K562 (cell line): ENCODE results near the gene IRF4. TPM values are rescaled to one million over a fixed set of nuclear protein-coding genes. Genes with fewer than 3 reads are reported as not detected.

Source experiments
- ATAC-seq: fragments of 200-7000 bp; cut with Tn5 transposase; 3 replicates; pipeline ENCODE4 v1.9.1; 2020; ENCODE audit warnings: moderate library complexity
- BruUV-seq: library from RNA; stranded (reverse); fragments of 400-500 nt; replicated peaks from 2 replicates; lab custom pipeline; 2021; lab: Mats Ljungman, UMichigan
- CTCF ChIA-PET: fragments of 300-600 bp; formaldehyde crosslinking; extraction: SDS; loops from one replicate; lab custom pipeline; 2021; ENCODE audit warnings: low intra/inter-chr PET ratio; lab: Yijun Ruan, JAX
- POLR2A ChIA-PET: fragments of 300-600, 350-650 bp; sonication (Branson Sonifier 250); formaldehyde crosslinking; extraction: SDS; loops from one replicate; lab custom pipeline; 2021; ENCODE audit warnings: antibody characterized with exemption, inconsistent platforms; lab: Yijun Ruan, JAX
- DNase-seq, 4 experiments: peaks; one replicate each; pipeline versions ENCODE4 v3.0.0 to v3.0.0-alpha.2; 2011 to 2018; ENCODE audit warnings: low spot score in 3 of 4, mixed read lengths in 3 of 4; ENCODE audit errors: extremely low read depth in 1 of 4
- FAIRE-seq: peaks from 2 replicates; lab custom pipeline; 2011; peaks lifted over from hg19 to GRCh38; lab: Jason Lieb, UNC
- H2AFZ ChIP-seq: 2 replicates; pipeline ENCODE4 v1.6.0; 2011; ENCODE audit warnings: low read depth, low read length, control low read depth, inconsistent platforms
- H3K27ac ChIP-seq: fragments of 200-600 bp; 3 replicates; pipeline ENCODE4 v1.8.0; 2011; ENCODE audit warnings: low read depth, mild to moderate bottlenecking, control low read depth, inconsistent platforms, low read length, moderate library complexity, mixed read lengths; ENCODE audit errors: extremely low read depth
- H3K27me3 ChIP-seq, 2 experiments: fragments of 300-600 bp in 1 of 2; 2 replicates in 1 of 2; 3 replicates in 1 of 2; pipeline versions ENCODE4 v1.6.0 to v1.8.0; 2011; ENCODE audit warnings: inconsistent platforms in 2 of 2, low read length in 2 of 2, mild to moderate bottlenecking in 1 of 2, mixed read lengths in 1 of 2, moderate library complexity in 1 of 2; ENCODE audit not compliant: control insufficient read depth in 2 of 2, insufficient read depth in 2 of 2
- H3K36me3 ChIP-seq: fragments of 300-600 bp; 3 replicates; pipeline ENCODE4 v1.8.0; 2011; ENCODE audit warnings: mild to moderate bottlenecking, low read length, inconsistent platforms; ENCODE audit not compliant: control insufficient read depth, insufficient read depth
- H3K4me1 ChIP-seq, 2 experiments: fragments of 200-600 bp in 1 of 2; replicated peaks in 1 of 2; 2 replicates in 1 of 2; 3 replicates in 1 of 2; pipeline versions ENCODE4 v1.5.1 to v1.8.0; 2011; ENCODE audit warnings: inconsistent platforms in 2 of 2, low read length in 2 of 2, mild to moderate bottlenecking in 1 of 2, mixed read lengths in 1 of 2, moderate library complexity in 1 of 2; ENCODE audit not compliant: control insufficient read depth in 2 of 2, insufficient read depth in 2 of 2
- H3K4me2 ChIP-seq: 2 replicates; pipeline ENCODE4 v1.6.1; 2011; ENCODE audit warnings: low read length, control low read depth, inconsistent platforms, mixed read lengths; ENCODE audit not compliant: insufficient read depth
- H3K4me3 ChIP-seq: fragments of 200-600 bp; sonication (generic), shearing (Covaris generic); 2 replicates; pipeline ENCODE4 v1.5.1; 2016; ENCODE audit warnings: control low read depth, inconsistent platforms
- H3K79me2 ChIP-seq: fragments of 200-600 bp; 3 replicates; pipeline ENCODE4 v1.8.0; 2011; ENCODE audit warnings: low read length, inconsistent platforms; ENCODE audit not compliant: control insufficient read depth, insufficient read depth
- H3K9ac ChIP-seq, 2 experiments: 2 replicates each; pipeline versions ENCODE4 v1.6.0 to v1.6.1; 2011; ENCODE audit warnings: low read depth in 2 of 2, low read length in 2 of 2, control low read depth in 1 of 2, inconsistent platforms in 1 of 2, mild to moderate bottlenecking in 1 of 2, mixed read lengths in 1 of 2; ENCODE audit not compliant: insufficient read depth in 1 of 2
- H3K9me1 ChIP-seq: one replicate; pipeline ENCODE4 v1.6.0; 2011; ENCODE audit warnings: inconsistent platforms, mild to moderate bottlenecking, low read length, moderate library complexity; ENCODE audit not compliant: control insufficient read depth, insufficient read depth
- H3K9me3 ChIP-seq: replicated peaks from 2 replicates; pipeline ENCODE4 v1.5.1; 2011; ENCODE audit warnings: low read depth, low read length, inconsistent platforms; ENCODE audit not compliant: control insufficient read depth, insufficient read depth
- H4K20me1 ChIP-seq: replicated peaks from 2 replicates; pipeline ENCODE4 v1.6.1; 2011; ENCODE audit warnings: low read length, inconsistent platforms, mixed read lengths; ENCODE audit not compliant: control insufficient read depth, insufficient read depth
- CHD2 ChIP-seq: IDR thresholded peaks from 2 replicates; pipeline ENCODE4 v1.6.1; 2011; ENCODE audit warnings: low read depth, low read length
- GABPB1 ChIP-seq: sonication (generic); formaldehyde crosslinking; IDR thresholded peaks from 2 replicates; pipeline ENCODE4 v1.8.0; 2022; ENCODE audit warnings: mild to moderate bottlenecking, missing genetic modification reagents
- GABPB2 ChIP-seq: fragments of 250-450 bp; sonication (Bioruptor Pico); conservative IDR thresholded peaks from 2 replicates; pipeline ENCODE4 v1.5.1; 2021; ENCODE audit warnings: mild to moderate bottlenecking
- IRF2 ChIP-seq: sonication (generic); formaldehyde crosslinking; IDR thresholded peaks from 2 replicates; pipeline ENCODE4 v1.8.1; 2022; ENCODE audit warnings: mild to moderate bottlenecking, missing genetic modification reagents
- NCOA6 ChIP-seq: fragments of 450-650 bp; IDR thresholded peaks from 2 replicates; pipeline ENCODE4 v1.6.1; 2017; ENCODE audit warnings: mild to moderate bottlenecking
- NFE2L1 ChIP-seq: fragments of 450-650 bp; IDR thresholded peaks from 2 replicates; pipeline ENCODE4 v1.6.1; 2016; ENCODE audit warnings: missing genetic modification characterization, low read depth, mild to moderate bottlenecking, missing compliant biosample characterization, moderate library complexity, borderline replicate concordance
- TRIM24 ChIP-seq, 2 experiments: fragments of 450-650 bp; IDR thresholded peaks; 2 replicates each; pipeline ENCODE4 v1.6.1; 2016
- ZNF431 ChIP-seq: sonication (generic); formaldehyde crosslinking; IDR thresholded peaks from 2 replicates; pipeline ENCODE4 v1.8.0; 2022; ENCODE audit warnings: mild to moderate bottlenecking, missing genetic modification reagents
- ZNF518B ChIP-seq: fragments of 250-450 bp; sonication (Bioruptor Pico); IDR thresholded peaks from 2 replicates; pipeline ENCODE4 v1.5.0; 2021; ENCODE audit warnings: mild to moderate bottlenecking, moderate library complexity
- WGBS: fragments of 100-300 bp; shearing (Covaris generic); methylation state at CpG from one replicate; pipeline ENCODE4 v1.1.6; 2016; ENCODE audit warnings: low coverage, mixed read lengths; ENCODE audit not compliant: insufficient coverage; ENCODE audit errors: missing lambda C conversion rate; 5-methylcytosine and 5-hydroxymethylcytosine counted together
- in situ Hi-C: fragments of 300-500 bp; cut with MboI; formaldehyde crosslinking; loops from 4 replicates; pipeline ENCODE4 v1.15.0; 2018; ENCODE audit warnings: inconsistent platforms, mixed read lengths
- intact Hi-C: fragments of 100-400 bp; cut with micrococcal nuclease; formaldehyde crosslinking; loops from 2 replicates; pipeline ENCODE4 v1.14.2; 2022
- polyA plus RNA-seq, 8 experiments: library from polyadenylated mRNA; depleted of rRNA in 4 of 8; stranded (reverse) in 5 of 8; unstranded in 3 of 8; fragments of >200 nt; fragmentation: Nextera tagmentation in 2 of 8; fragmentation: Illumina TruSeq in 1 of 8; extraction: Ambion mirVana in 2 of 8; extraction: Trizol in 1 of 8; gene quantifications; 2 replicates each; pipeline versions ENCODE4 v1.2.1 to v1.2.3, GENCODE V29; 2011 to 2014; ENCODE audit warnings: inconsistent platforms in 1 of 8, missing spikeins in 1 of 8
- total RNA-seq, 7 experiments: library from RNA; depleted of rRNA in 6 of 7; stranded (reverse); fragments of >200 nt in 6 of 7; fragmentation: Illumina TruSeq in 2 of 7; extraction: Trizol in 2 of 7; gene quantifications; 2 replicates each; pipeline versions ENCODE4 v1.2.1 to v1.2.3, GENCODE V29; 2011 to 2021; ENCODE audit warnings: low replicate concordance in 1 of 7
- TF ChIP-seq, protein P1 (sequence below): fragments of 450-650 bp; IDR thresholded peaks from 2 replicates; pipeline ENCODE4 v1.6.1; 2017; ENCODE audit warnings: antibody characterized with exemption, mild to moderate bottlenecking

The IRF4 gene
- total and polyA plus RNA-seq, 9 of the 15 experiments (the other 6 are each of a cell fraction or from before 2014, with no cell fraction given): 0.05 to 0.33 (median 0.09) TPM; not detected in 6

GRCh38 chr6:455006-455585, 63.5 kb downstream of the IRF4 start:
- no TSS peak for BruUV-seq
- Histone ChIP-seq H3K79me2 (no peaks in the 10 kb centered on the region), H3K27ac (no peak overlapping the region), H3K36me3 (no peaks in the 10 kb centered on the region), H3K27me3 (peaks cover 13 to 49% of the 10 kb centered on the region in 2 experiments; a peak in 4 of 5 replicates), H2AFZ (no peak overlapping the region), H3K4me3 (no peak overlapping the region), H4K20me1 (no peaks in the 10 kb centered on the region), H3K4me2 (no peak overlapping the region), H3K4me1 (no peaks in the 10 kb centered on the region), H3K9me3 (no peaks in the 10 kb centered on the region), H3K9me1 (no peaks in the 10 kb centered on the region), H3K9ac (no peak overlapping the region)
- ChIA-PET POLR2A (no interaction called here), CTCF (no interaction called here)
- WGBS: under 1% methylated on average over 11 of the region's 11 CpGs
- no peak for DNase-seq
- peak; percentile 32 for FAIRE-seq
- in situ Hi-C loops: no loop called here
- intact Hi-C loops: no loop called here
- TF ChIP-seq ZNF518B (CRISPR knock-in tag) (no peak), TRIM24 (IDR thresholded peaks at IDR 0.05) (no peak), CHD2 (no peak), GABPB2 (CRISPR knock-in tag) (no peak), GABPB1 (CRISPR knock-in tag) (no peak), NCOA6 (no peak), IRF2 (CRISPR knock-in tag) (no peak), ZNF431 (no peak), NFE2L1 (tag) (no peak)
- TF ChIP-seq, protein P1, sequence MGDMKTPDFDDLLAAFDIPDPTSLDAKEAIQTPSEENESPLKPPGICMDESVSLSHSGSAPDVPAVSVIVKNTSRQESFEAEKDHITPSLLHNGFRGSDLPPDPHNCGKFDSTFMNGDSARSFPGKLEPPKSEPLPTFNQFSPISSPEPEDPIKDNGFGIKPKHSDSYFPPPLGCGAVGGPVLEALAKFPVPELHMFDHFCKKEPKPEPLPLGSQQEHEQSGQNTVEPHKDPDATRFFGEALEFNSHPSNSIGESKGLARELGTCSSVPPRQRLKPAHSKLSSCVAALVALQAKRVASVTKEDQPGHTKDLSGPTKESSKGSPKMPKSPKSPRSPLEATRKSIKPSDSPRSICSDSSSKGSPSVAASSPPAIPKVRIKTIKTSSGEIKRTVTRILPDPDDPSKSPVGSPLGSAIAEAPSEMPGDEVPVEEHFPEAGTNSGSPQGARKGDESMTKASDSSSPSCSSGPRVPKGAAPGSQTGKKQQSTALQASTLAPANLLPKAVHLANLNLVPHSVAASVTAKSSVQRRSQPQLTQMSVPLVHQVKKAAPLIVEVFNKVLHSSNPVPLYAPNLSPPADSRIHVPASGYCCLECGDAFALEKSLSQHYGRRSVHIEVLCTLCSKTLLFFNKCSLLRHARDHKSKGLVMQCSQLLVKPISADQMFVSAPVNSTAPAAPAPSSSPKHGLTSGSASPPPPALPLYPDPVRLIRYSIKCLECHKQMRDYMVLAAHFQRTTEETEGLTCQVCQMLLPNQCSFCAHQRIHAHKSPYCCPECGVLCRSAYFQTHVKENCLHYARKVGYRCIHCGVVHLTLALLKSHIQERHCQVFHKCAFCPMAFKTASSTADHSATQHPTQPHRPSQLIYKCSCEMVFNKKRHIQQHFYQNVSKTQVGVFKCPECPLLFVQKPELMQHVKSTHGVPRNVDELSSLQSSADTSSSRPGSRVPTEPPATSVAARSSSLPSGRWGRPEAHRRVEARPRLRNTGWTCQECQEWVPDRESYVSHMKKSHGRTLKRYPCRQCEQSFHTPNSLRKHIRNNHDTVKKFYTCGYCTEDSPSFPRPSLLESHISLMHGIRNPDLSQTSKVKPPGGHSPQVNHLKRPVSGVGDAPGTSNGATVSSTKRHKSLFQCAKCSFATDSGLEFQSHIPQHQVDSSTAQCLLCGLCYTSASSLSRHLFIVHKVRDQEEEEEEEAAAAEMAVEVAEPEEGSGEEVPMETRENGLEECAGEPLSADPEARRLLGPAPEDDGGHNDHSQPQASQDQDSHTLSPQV: no peak
- ATAC-seq: no peak
